MM.1S (cell line): Measurements from ENCODE around the gene NMRAL1.

ENCODE experiments used
- EZH2 ChIP-seq: fragments of 300-600 bp; sonication (generic); optimal IDR thresholded peaks from 2 replicates; pipeline ENCODE3; 2017; ENCODE audit warnings: low read depth, mild to moderate bottlenecking, antibody characterized with exemption, low read length, mixed read lengths
- EZH2phosphoT487 ChIP-seq: fragments of 300-600 bp; sonication (generic); IDR thresholded peaks from 2 replicates; pipeline ENCODE4 v1.6.1; 2018; ENCODE audit warnings: antibody characterized with exemption, low read length
- TF ChIP-seq, protein P1 (sequence below): fragments of 300-600 bp; sonication (generic); IDR thresholded peaks from 2 replicates; pipeline ENCODE4 v1.5.1; 2016; ENCODE audit warnings: antibody characterized with exemption, low read length, mixed read lengths

DNA sequence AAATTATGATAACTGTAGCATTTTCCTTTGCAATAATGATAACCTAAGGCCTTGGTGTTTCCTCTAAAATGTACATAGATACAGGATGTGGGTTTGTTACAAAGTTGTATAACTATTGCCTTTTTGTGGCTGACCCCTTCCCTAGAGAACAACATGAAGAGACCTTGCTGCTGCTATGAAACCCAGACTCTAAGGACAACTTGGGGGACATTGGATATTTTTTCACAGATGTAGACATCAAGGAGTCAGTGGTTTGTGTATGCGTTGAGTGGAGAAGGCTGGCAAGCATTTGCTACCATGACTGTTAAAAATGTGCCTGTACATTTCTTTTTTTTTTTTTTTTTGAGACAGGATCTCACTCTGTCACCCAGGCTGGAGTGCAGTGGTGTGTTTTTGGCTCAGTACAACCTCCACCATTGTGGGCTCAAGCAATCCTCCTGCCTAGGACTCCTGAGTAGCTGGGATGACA lies 14.1 kb upstream of the NMRAL1 start:
- TF ChIP-seq, protein P1, sequence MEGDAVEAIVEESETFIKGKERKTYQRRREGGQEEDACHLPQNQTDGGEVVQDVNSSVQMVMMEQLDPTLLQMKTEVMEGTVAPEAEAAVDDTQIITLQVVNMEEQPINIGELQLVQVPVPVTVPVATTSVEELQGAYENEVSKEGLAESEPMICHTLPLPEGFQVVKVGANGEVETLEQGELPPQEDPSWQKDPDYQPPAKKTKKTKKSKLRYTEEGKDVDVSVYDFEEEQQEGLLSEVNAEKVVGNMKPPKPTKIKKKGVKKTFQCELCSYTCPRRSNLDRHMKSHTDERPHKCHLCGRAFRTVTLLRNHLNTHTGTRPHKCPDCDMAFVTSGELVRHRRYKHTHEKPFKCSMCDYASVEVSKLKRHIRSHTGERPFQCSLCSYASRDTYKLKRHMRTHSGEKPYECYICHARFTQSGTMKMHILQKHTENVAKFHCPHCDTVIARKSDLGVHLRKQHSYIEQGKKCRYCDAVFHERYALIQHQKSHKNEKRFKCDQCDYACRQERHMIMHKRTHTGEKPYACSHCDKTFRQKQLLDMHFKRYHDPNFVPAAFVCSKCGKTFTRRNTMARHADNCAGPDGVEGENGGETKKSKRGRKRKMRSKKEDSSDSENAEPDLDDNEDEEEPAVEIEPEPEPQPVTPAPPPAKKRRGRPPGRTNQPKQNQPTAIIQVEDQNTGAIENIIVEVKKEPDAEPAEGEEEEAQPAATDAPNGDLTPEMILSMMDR: no peak
- TF ChIP-seq EZH2: no peak
- TF ChIP-seq EZH2phosphoT487: no peak
